HepG2 (cell line): ENCODE results near the gene TM7SF3. TPM values are rescaled to one million over a fixed set of nuclear protein-coding genes. Genes with fewer than 3 reads are reported as not detected.

ENCODE experiments used
- ATAC-seq: fragments of 200-7000 bp; cut with Tn5 transposase; 3 replicates; pipeline ENCODE4 v1.9.1; 2020; ENCODE audit warnings: mild to moderate bottlenecking, moderate library complexity
- BruUV-seq: library from RNA; stranded (reverse); fragments of 400-500 nt; replicated peaks from 2 replicates; lab custom pipeline; 2021; lab: Mats Ljungman, UMichigan
- CTCF ChIA-PET: fragments of 300-600 bp; formaldehyde crosslinking; extraction: SDS; loops from one replicate; lab custom pipeline; 2021; ENCODE audit warnings: low total read pairs, inconsistent platforms, low intra/inter-chr PET ratio; lab: Yijun Ruan, JAX
- POLR2A ChIA-PET: fragments of 350-600 bp; sonication (Branson Sonifier 250); formaldehyde crosslinking; loops from one replicate; lab custom pipeline; 2020; ENCODE audit warnings: antibody characterized with exemption, inconsistent platforms; lab: Yijun Ruan, JAX
- DNase-seq: peaks from one replicate; pipeline ENCODE4 v3.0.0-alpha.2; 2015; ENCODE audit warnings: low spot score
- FAIRE-seq: peaks from 3 replicates; lab custom pipeline; 2011; peaks lifted over from hg19 to GRCh38; lab: Jason Lieb, UNC
- H2AFZ ChIP-seq: one replicate; pipeline ENCODE4 v1.6.1; 2011; ENCODE audit warnings: low read length, inconsistent platforms
- H3K27ac ChIP-seq: fragments of 300-600 bp; 3 replicates; pipeline ENCODE4 v1.8.0; 2011; ENCODE audit warnings: mixed run types, mild to moderate bottlenecking, mixed read lengths, low read length, inconsistent platforms; ENCODE audit not compliant: insufficient read depth; ENCODE audit errors: extremely low read length
- H3K27me3 ChIP-seq, 2 experiments: fragments of 200-600 bp in 1 of 2; 2 replicates in 1 of 2; 3 replicates in 1 of 2; pipeline versions ENCODE4 v1.6.0 to v1.8.0; 2011; ENCODE audit warnings: low read length in 2 of 2, mild to moderate bottlenecking in 2 of 2, moderate library complexity in 2 of 2, inconsistent platforms in 1 of 2; ENCODE audit not compliant: insufficient read depth in 2 of 2, control insufficient read depth in 1 of 2
- H3K36me3 ChIP-seq, 2 experiments: fragments of 200-600 bp in 1 of 2; replicated peaks in 1 of 2; 2 replicates in 1 of 2; 3 replicates in 1 of 2; pipeline versions ENCODE4 v1.5.1 to v1.8.0; 2011; ENCODE audit warnings: low read length in 2 of 2, inconsistent platforms in 1 of 2; ENCODE audit not compliant: insufficient read depth in 2 of 2, control insufficient read depth in 1 of 2
- H3K4me1 ChIP-seq: 2 replicates; pipeline ENCODE4 v1.5.1; 2012; ENCODE audit warnings: low read length, inconsistent platforms; ENCODE audit not compliant: insufficient read depth
- H3K4me2 ChIP-seq: 2 replicates; pipeline ENCODE4 v1.6.0; 2011; ENCODE audit warnings: low read depth, low read length, inconsistent platforms
- H3K4me3 ChIP-seq, 3 experiments: fragments of 200-600 bp in 1 of 3; sonication (generic), shearing (Covaris generic) in 1 of 3; replicated peaks in 1 of 3; 2 replicates each; pipeline ENCODE4 v1.5.1; 2011 to 2016; ENCODE audit warnings: low read length in 3 of 3, inconsistent platforms in 2 of 3, low read depth in 2 of 3, mild to moderate bottlenecking in 2 of 3, control low read depth in 1 of 3, mixed read lengths in 1 of 3; ENCODE audit not compliant: insufficient read depth in 1 of 3
- H3K79me2 ChIP-seq: one replicate; pipeline ENCODE4 v1.6.1; 2011; ENCODE audit warnings: low read length, inconsistent platforms; ENCODE audit not compliant: insufficient read depth
- H3K9ac ChIP-seq: 2 replicates; pipeline ENCODE4 v1.6.0; 2011; ENCODE audit warnings: mild to moderate bottlenecking, low read depth, low read length, inconsistent platforms; ENCODE audit not compliant: insufficient read depth
- H3K9me3 ChIP-seq: 2 replicates; pipeline ENCODE4 v1.5.1; 2012; ENCODE audit warnings: mild to moderate bottlenecking, low read length
- H4K20me1 ChIP-seq: 2 replicates; pipeline ENCODE4 v1.6.0; 2011; ENCODE audit warnings: inconsistent platforms, mild to moderate bottlenecking, low read length, moderate library complexity; ENCODE audit not compliant: insufficient read depth
- CBX5 ChIP-seq: sonication (generic); formaldehyde crosslinking; IDR thresholded peaks from 2 replicates; pipeline ENCODE4 v1.4.0; 2020; ENCODE audit warnings: missing genetic modification reagents, borderline replicate concordance
- GLI4 ChIP-seq: sonication (generic); formaldehyde crosslinking; IDR thresholded peaks from 2 replicates; pipeline ENCODE4 v1.5.1; 2020; ENCODE audit warnings: missing genetic modification reagents, mild to moderate bottlenecking, moderate library complexity, borderline replicate concordance
- POLR2AphosphoS2 ChIP-seq: IDR thresholded peaks from 2 replicates; pipeline ENCODE4 v1.6.1; 2011; ENCODE audit warnings: low read depth, low read length, improper control_type of control experiment
- TSC22D2 ChIP-seq: sonication (generic); formaldehyde crosslinking; IDR thresholded peaks from 2 replicates; pipeline ENCODE4 v1.5.1; 2020; ENCODE audit warnings: missing genetic modification reagents, mild to moderate bottlenecking, borderline replicate concordance
- ZNF460 ChIP-seq: sonication (generic); formaldehyde crosslinking; IDR thresholded peaks from 2 replicates; pipeline ENCODE4 v1.5.1; 2020; ENCODE audit warnings: missing genetic modification reagents, mild to moderate bottlenecking, borderline replicate concordance
- WGBS: methylation state at CpG from one replicate; pipeline ENCODE4 v1.1.6; 2017; ENCODE audit warnings: low lambda C conversion rate; 5-methylcytosine and 5-hydroxymethylcytosine counted together
- in situ Hi-C: cut with HindIII; loops from 2 replicates; pipeline ENCODE4 v1.10.0; 2017; ENCODE audit warnings: low pct_unique_long_range_greater_than_20kb; ENCODE audit not compliant: extremely low pct_ligation_motif_present
- intact Hi-C: fragments of 100-400 bp; cut with micrococcal nuclease; formaldehyde crosslinking; loops from one replicate; pipeline ENCODE4 v1.10.0; 2022; ENCODE audit not compliant: unreplicated experiment
- polyA plus RNA-seq, 8 experiments: library from polyadenylated mRNA; depleted of rRNA in 3 of 8; stranded (reverse) in 7 of 8; unstranded in 1 of 8; fragments of >200 nt; fragmentation: Illumina TruSeq in 4 of 8; extraction: Trizol in 4 of 8; gene quantifications; 2 replicates each; pipeline versions ENCODE4 v1.2.1 to v1.2.3, GENCODE V29; 2011 to 2016; ENCODE audit warnings: low read depth in 4 of 8, missing spikeins in 1 of 8, mixed read lengths in 1 of 8; ENCODE audit not compliant: insufficient read depth in 1 of 8
- total RNA-seq, 5 experiments: library from RNA; depleted of rRNA; stranded (reverse); fragments of >200 nt; fragmentation: Illumina TruSeq; extraction: Trizol; gene quantifications; 2 replicates each; pipeline ENCODE4 v1.2.3, GENCODE V29; 2016; ENCODE audit warnings: low read depth in 1 of 5
- TF ChIP-seq, protein P1 (sequence below): sonication (generic); formaldehyde crosslinking; conservative IDR thresholded peaks from 2 replicates; pipeline ENCODE4 v1.4.0; 2020; ENCODE audit warnings: missing genetic modification reagents
- TF ChIP-seq, protein P2 (sequence below): sonication (generic); formaldehyde crosslinking; IDR thresholded peaks from 2 replicates; pipeline ENCODE4 v1.8.0; 2022; ENCODE audit warnings: mild to moderate bottlenecking, missing genetic modification reagents
- TF ChIP-seq, protein P3 (sequence below): sonication (generic); formaldehyde crosslinking; IDR thresholded peaks from 2 replicates; pipeline ENCODE4 v1.9.0; 2021; ENCODE audit warnings: missing genetic modification reagents, borderline replicate concordance

The TM7SF3 gene
- total and polyA plus RNA-seq, 2 of the 13 experiments (the other 11 are each of a cell fraction or from before 2014, with no cell fraction given): 116 to 142 TPM

DNA sequence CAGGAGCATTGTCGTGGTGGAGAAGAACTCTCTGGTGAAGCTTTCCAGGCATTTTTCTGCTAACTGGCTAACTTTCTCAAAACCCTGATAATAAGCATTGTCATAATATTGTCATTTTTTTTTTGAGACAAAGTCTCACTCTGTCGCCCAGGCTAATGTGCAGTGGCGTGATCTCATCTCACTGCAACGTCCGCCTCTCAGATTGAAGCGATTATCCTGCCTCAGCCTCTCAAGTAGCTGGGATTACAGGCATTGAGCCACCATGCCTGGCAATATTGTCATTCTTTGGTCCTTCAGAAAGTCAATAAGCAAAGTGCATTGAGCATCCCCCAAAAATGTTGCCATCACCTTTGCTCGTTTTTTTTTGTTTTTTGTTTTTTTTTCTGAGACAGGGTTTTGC lies 41.8 kb upstream of the TM7SF3 start:
- ATAC-seq (no peak), FAIRE-seq (no peak), DNase-seq (no peak)
- Histone ChIP-seq H2AFZ (no peak overlapping the region), H3K4me1 (no peaks in the 10 kb centered on the region), H4K20me1 (no peaks in the 10 kb centered on the region), H3K79me2 (no peaks in the 10 kb centered on the region), H3K4me2 (no peak overlapping the region), H3K27me3 (no peaks in the 10 kb centered on the region), H3K9me3 (no peaks in the 10 kb centered on the region), H3K27ac (no peak overlapping the region), H3K9ac (no peak overlapping the region), H3K36me3 (no peaks in the 10 kb centered on the region), H3K4me3 (no peak overlapping the region)
- 61% methylated on average over 7 of the region's 7 CpGs for WGBS
- ChIA-PET CTCF (no interaction called here), POLR2A (no interaction called here)
- TF ChIP-seq POLR2AphosphoS2: no peak
- in situ Hi-C loops (no loop called here), intact Hi-C loops (no loop called here)
- no TSS peak for BruUV-seq

DNA sequence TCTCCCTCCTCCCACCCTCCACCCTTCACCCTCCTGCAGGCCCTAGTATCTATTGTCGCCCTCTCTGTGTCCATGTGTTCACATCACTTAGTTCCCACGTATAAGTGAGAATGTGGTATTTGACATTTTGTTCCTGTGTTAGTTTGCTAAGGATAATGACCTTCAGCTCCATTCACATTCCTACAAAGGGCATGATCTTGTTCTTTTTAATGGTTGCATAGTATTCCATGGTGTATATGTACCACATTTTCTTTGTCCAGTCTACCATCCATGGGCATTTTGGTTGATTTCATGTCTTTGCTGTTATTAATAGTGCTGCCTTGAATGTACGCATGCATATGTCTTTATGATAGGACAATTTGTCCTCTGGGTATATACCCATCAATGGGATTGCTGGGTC lies 38.6 kb upstream of the TM7SF3 start:
- Histone ChIP-seq H3K27me3 (no peaks in the 10 kb centered on the region), H3K79me2 (no peaks in the 10 kb centered on the region), H4K20me1 (no peaks in the 10 kb centered on the region), H3K4me1 (no peaks in the 10 kb centered on the region), H3K9me3 (no peaks in the 10 kb centered on the region), H3K9ac (no peak overlapping the region), H3K4me2 (no peak overlapping the region), H3K4me3 (no peak overlapping the region), H3K27ac (no peak overlapping the region), H3K36me3 (no peaks in the 10 kb centered on the region), H2AFZ (no peak overlapping the region)
- ATAC-seq (no peak), DNase-seq (no peak), FAIRE-seq (no peak)
- ChIA-PET POLR2A (no interaction called here), CTCF (no interaction called here)
- in situ Hi-C loops: no loop called here
- BruUV-seq: no TSS peak
- 93% methylated on average over 3 of the region's 3 CpGs for WGBS
- TF ChIP-seq, protein P1, sequence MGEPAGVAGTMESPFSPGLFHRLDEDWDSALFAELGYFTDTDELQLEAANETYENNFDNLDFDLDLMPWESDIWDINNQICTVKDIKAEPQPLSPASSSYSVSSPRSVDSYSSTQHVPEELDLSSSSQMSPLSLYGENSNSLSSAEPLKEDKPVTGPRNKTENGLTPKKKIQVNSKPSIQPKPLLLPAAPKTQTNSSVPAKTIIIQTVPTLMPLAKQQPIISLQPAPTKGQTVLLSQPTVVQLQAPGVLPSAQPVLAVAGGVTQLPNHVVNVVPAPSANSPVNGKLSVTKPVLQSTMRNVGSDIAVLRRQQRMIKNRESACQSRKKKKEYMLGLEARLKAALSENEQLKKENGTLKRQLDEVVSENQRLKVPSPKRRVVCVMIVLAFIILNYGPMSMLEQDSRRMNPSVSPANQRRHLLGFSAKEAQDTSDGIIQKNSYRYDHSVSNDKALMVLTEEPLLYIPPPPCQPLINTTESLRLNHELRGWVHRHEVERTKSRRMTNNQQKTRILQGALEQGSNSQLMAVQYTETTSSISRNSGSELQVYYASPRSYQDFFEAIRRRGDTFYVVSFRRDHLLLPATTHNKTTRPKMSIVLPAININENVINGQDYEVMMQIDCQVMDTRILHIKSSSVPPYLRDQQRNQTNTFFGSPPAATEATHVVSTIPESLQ (CRISPR knock-in tag): no peak
- TF ChIP-seq, protein P2, sequence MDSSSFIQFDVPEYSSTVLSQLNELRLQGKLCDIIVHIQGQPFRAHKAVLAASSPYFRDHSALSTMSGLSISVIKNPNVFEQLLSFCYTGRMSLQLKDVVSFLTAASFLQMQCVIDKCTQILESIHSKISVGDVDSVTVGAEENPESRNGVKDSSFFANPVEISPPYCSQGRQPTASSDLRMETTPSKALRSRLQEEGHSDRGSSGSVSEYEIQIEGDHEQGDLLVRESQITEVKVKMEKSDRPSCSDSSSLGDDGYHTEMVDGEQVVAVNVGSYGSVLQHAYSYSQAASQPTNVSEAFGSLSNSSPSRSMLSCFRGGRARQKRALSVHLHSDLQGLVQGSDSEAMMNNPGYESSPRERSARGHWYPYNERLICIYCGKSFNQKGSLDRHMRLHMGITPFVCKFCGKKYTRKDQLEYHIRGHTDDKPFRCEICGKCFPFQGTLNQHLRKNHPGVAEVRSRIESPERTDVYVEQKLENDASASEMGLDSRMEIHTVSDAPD (CRISPR knock-in tag): no peak
- TF ChIP-seq TSC22D2 (CRISPR knock-in tag) (no peak), CBX5 (no peak), ZNF460 (no peak), GLI4 (CRISPR knock-in tag) (no peak)
- TF ChIP-seq, protein P3, sequence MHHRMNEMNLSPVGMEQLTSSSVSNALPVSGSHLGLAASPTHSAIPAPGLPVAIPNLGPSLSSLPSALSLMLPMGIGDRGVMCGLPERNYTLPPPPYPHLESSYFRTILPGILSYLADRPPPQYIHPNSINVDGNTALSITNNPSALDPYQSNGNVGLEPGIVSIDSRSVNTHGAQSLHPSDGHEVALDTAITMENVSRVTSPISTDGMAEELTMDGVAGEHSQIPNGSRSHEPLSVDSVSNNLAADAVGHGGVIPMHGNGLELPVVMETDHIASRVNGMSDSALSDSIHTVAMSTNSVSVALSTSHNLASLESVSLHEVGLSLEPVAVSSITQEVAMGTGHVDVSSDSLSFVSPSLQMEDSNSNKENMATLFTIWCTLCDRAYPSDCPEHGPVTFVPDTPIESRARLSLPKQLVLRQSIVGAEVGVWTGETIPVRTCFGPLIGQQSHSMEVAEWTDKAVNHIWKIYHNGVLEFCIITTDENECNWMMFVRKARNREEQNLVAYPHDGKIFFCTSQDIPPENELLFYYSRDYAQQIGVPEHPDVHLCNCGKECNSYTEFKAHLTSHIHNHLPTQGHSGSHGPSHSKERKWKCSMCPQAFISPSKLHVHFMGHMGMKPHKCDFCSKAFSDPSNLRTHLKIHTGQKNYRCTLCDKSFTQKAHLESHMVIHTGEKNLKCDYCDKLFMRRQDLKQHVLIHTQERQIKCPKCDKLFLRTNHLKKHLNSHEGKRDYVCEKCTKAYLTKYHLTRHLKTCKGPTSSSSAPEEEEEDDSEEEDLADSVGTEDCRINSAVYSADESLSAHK (CRISPR knock-in tag): no peak
- intact Hi-C loops: no loop called here
